K562 (cell line): ENCODE measurements around the gene ARFGEF3. TPM values are rescaled to one million over a fixed set of nuclear protein-coding genes. Genes with fewer than 3 reads are reported as not detected.

Source experiments
- ATAC-seq: fragments of 200-7000 bp; cut with Tn5 transposase; 3 replicates; pipeline ENCODE4 v1.9.1; 2020; ENCODE audit warnings: moderate library complexity
- BruUV-seq: library from RNA; stranded (reverse); fragments of 400-500 nt; replicated peaks from 2 replicates; lab custom pipeline; 2021; lab: Mats Ljungman, UMichigan
- CTCF ChIA-PET: fragments of 300-600 bp; formaldehyde crosslinking; extraction: SDS; loops from one replicate; lab custom pipeline; 2021; ENCODE audit warnings: low intra/inter-chr PET ratio; lab: Yijun Ruan, JAX
- POLR2A ChIA-PET: fragments of 300-600, 350-650 bp; sonication (Branson Sonifier 250); formaldehyde crosslinking; extraction: SDS; loops from one replicate; lab custom pipeline; 2021; ENCODE audit warnings: antibody characterized with exemption, inconsistent platforms; lab: Yijun Ruan, JAX
- DNase-seq, 4 experiments: peaks; one replicate each; pipeline versions ENCODE4 v3.0.0 to v3.0.0-alpha.2; 2011 to 2018; ENCODE audit warnings: low spot score in 3 of 4, mixed read lengths in 3 of 4; ENCODE audit errors: extremely low read depth in 1 of 4
- FAIRE-seq: peaks from 2 replicates; lab custom pipeline; 2011; peaks lifted over from hg19 to GRCh38; lab: Jason Lieb, UNC
- H2AFZ ChIP-seq: 2 replicates; pipeline ENCODE4 v1.6.0; 2011; ENCODE audit warnings: low read depth, low read length, control low read depth, inconsistent platforms
- H3K27ac ChIP-seq: fragments of 200-600 bp; 3 replicates; pipeline ENCODE4 v1.8.0; 2011; ENCODE audit warnings: low read depth, mild to moderate bottlenecking, control low read depth, inconsistent platforms, low read length, moderate library complexity, mixed read lengths; ENCODE audit errors: extremely low read depth
- H3K27me3 ChIP-seq, 2 experiments: fragments of 300-600 bp in 1 of 2; 2 replicates in 1 of 2; 3 replicates in 1 of 2; pipeline versions ENCODE4 v1.6.0 to v1.8.0; 2011; ENCODE audit warnings: inconsistent platforms in 2 of 2, low read length in 2 of 2, mild to moderate bottlenecking in 1 of 2, mixed read lengths in 1 of 2, moderate library complexity in 1 of 2; ENCODE audit not compliant: control insufficient read depth in 2 of 2, insufficient read depth in 2 of 2
- H3K36me3 ChIP-seq: fragments of 300-600 bp; 3 replicates; pipeline ENCODE4 v1.8.0; 2011; ENCODE audit warnings: mild to moderate bottlenecking, low read length, inconsistent platforms; ENCODE audit not compliant: control insufficient read depth, insufficient read depth
- H3K4me1 ChIP-seq, 2 experiments: fragments of 200-600 bp in 1 of 2; replicated peaks in 1 of 2; 2 replicates in 1 of 2; 3 replicates in 1 of 2; pipeline versions ENCODE4 v1.5.1 to v1.8.0; 2011; ENCODE audit warnings: inconsistent platforms in 2 of 2, low read length in 2 of 2, mild to moderate bottlenecking in 1 of 2, mixed read lengths in 1 of 2, moderate library complexity in 1 of 2; ENCODE audit not compliant: control insufficient read depth in 2 of 2, insufficient read depth in 2 of 2
- H3K4me2 ChIP-seq: 2 replicates; pipeline ENCODE4 v1.6.1; 2011; ENCODE audit warnings: low read length, control low read depth, inconsistent platforms, mixed read lengths; ENCODE audit not compliant: insufficient read depth
- H3K4me3 ChIP-seq: fragments of 200-600 bp; sonication (generic), shearing (Covaris generic); 2 replicates; pipeline ENCODE4 v1.5.1; 2016; ENCODE audit warnings: control low read depth, inconsistent platforms
- H3K79me2 ChIP-seq: fragments of 200-600 bp; 3 replicates; pipeline ENCODE4 v1.8.0; 2011; ENCODE audit warnings: low read length, inconsistent platforms; ENCODE audit not compliant: control insufficient read depth, insufficient read depth
- H3K9ac ChIP-seq, 2 experiments: 2 replicates each; pipeline versions ENCODE4 v1.6.0 to v1.6.1; 2011; ENCODE audit warnings: low read depth in 2 of 2, low read length in 2 of 2, control low read depth in 1 of 2, inconsistent platforms in 1 of 2, mild to moderate bottlenecking in 1 of 2, mixed read lengths in 1 of 2; ENCODE audit not compliant: insufficient read depth in 1 of 2
- H3K9me1 ChIP-seq: one replicate; pipeline ENCODE4 v1.6.0; 2011; ENCODE audit warnings: inconsistent platforms, mild to moderate bottlenecking, low read length, moderate library complexity; ENCODE audit not compliant: control insufficient read depth, insufficient read depth
- H3K9me3 ChIP-seq: replicated peaks from 2 replicates; pipeline ENCODE4 v1.5.1; 2011; ENCODE audit warnings: low read depth, low read length, inconsistent platforms; ENCODE audit not compliant: control insufficient read depth, insufficient read depth
- H4K20me1 ChIP-seq: replicated peaks from 2 replicates; pipeline ENCODE4 v1.6.1; 2011; ENCODE audit warnings: low read length, inconsistent platforms, mixed read lengths; ENCODE audit not compliant: control insufficient read depth, insufficient read depth
- CBX3 ChIP-seq, 2 experiments: IDR thresholded peaks; 1 replicate in 1 of 2; 2 replicates in 1 of 2; pipeline ENCODE4 v1.6.1; 2012; ENCODE audit warnings: inconsistent platforms in 2 of 2, low read length in 2 of 2, borderline replicate concordance in 1 of 2, control low read depth in 1 of 2
- CREBBP ChIP-seq: IDR thresholded peaks from one replicate; pipeline ENCODE4 v1.6.1; 2012; ENCODE audit warnings: low read depth, mild to moderate bottlenecking, control low read depth, inconsistent platforms, low read length
- CREM ChIP-seq: IDR thresholded peaks from 2 replicates; pipeline ENCODE4 v1.6.1; 2014; ENCODE audit warnings: antibody characterized with exemption, low read depth
- FOXM1 ChIP-seq, 2 experiments: fragments of 450-650 bp in 1 of 2; sonication (generic) in 1 of 2; formaldehyde crosslinking in 1 of 2; IDR thresholded peaks; 2 replicates each; pipeline versions ENCODE4 v1.6.1 to v1.9.0; 2017 to 2022; ENCODE audit warnings: low read depth in 2 of 2, mild to moderate bottlenecking in 2 of 2, missing genetic modification reagents in 1 of 2, moderate library complexity in 1 of 2
- HNRNPL ChIP-seq: fragments of 200-400 bp; formaldehyde crosslinking; IDR thresholded peaks from 2 replicates; pipeline ENCODE4 v1.6.1; 2017; ENCODE audit warnings: low read depth, mild to moderate bottlenecking, low read length
- MCM7 ChIP-seq, 2 experiments: fragments of 450-650 bp; IDR thresholded peaks; 2 replicates each; pipeline ENCODE4 v1.6.1; 2016 to 2018
- MED1 ChIP-seq: sonication (generic); formaldehyde crosslinking; IDR thresholded peaks from 2 replicates; pipeline ENCODE4 v1.8.1; 2023; ENCODE audit warnings: missing genetic modification reagents, borderline replicate concordance
- NCOA4 ChIP-seq: fragments of 450-650 bp; IDR thresholded peaks from 2 replicates; pipeline ENCODE4 v1.6.1; 2018; ENCODE audit warnings: mild to moderate bottlenecking; ENCODE audit not compliant: partially characterized antibody
- NONO ChIP-seq, 2 experiments: fragments of 200-400 bp in 1 of 2; fragments of 450-650 bp in 1 of 2; formaldehyde crosslinking in 1 of 2; IDR thresholded peaks; 2 replicates each; pipeline ENCODE4 v1.6.1; 2017; ENCODE audit warnings: low read depth in 2 of 2, mild to moderate bottlenecking in 2 of 2, moderate library complexity in 2 of 2, low read length in 1 of 2
- PURB ChIP-seq: sonication (generic); formaldehyde crosslinking; IDR thresholded peaks from 2 replicates; pipeline ENCODE4 v1.9.0; 2021; ENCODE audit warnings: low read depth, mild to moderate bottlenecking, missing genetic modification reagents
- PYGO2 ChIP-seq: fragments of 450-650 bp; IDR thresholded peaks from 2 replicates; pipeline ENCODE4 v1.6.1; 2016; ENCODE audit warnings: mild to moderate bottlenecking, missing genetic modification characterization, moderate library complexity, missing compliant biosample characterization
- SAFB2 ChIP-seq: fragments of 200-400 bp; formaldehyde crosslinking; IDR thresholded peaks from 2 replicates; pipeline ENCODE4 v1.6.1; 2018; ENCODE audit warnings: borderline replicate concordance, low read length, low read depth, moderate library complexity; ENCODE audit not compliant: severe bottlenecking
- TOE1 ChIP-seq, 2 experiments: fragments of 450-650 bp in 1 of 2; sonication (generic) in 1 of 2; formaldehyde crosslinking in 1 of 2; IDR thresholded peaks; 2 replicates each; pipeline versions ENCODE4 v1.7.1 to v1.8.0; 2016 to 2022; ENCODE audit warnings: borderline replicate concordance in 2 of 2, mild to moderate bottlenecking in 2 of 2, antibody characterized with exemption in 1 of 2, inconsistent platforms in 1 of 2, low read depth in 1 of 2, missing genetic modification reagents in 1 of 2, moderate library complexity in 1 of 2
- ZNF212 ChIP-seq: fragments of 450-650 bp; formaldehyde crosslinking; IDR thresholded peaks from 2 replicates; pipeline ENCODE4 v1.4.0; 2020; ENCODE audit warnings: mild to moderate bottlenecking
- ZNF41 ChIP-seq: fragments of 250-450 bp; sonication (Bioruptor Pico); conservative IDR thresholded peaks from 2 replicates; pipeline ENCODE4 v1.4.0; 2020; ENCODE audit warnings: mild to moderate bottlenecking
- WGBS: fragments of 100-300 bp; shearing (Covaris generic); methylation state at CpG from one replicate; pipeline ENCODE4 v1.1.6; 2016; ENCODE audit warnings: low coverage, mixed read lengths; ENCODE audit not compliant: insufficient coverage; ENCODE audit errors: missing lambda C conversion rate; 5-methylcytosine and 5-hydroxymethylcytosine counted together
- in situ Hi-C: fragments of 300-500 bp; cut with MboI; formaldehyde crosslinking; loops from 4 replicates; pipeline ENCODE4 v1.15.0; 2018; ENCODE audit warnings: inconsistent platforms, mixed read lengths
- intact Hi-C: fragments of 100-400 bp; cut with micrococcal nuclease; formaldehyde crosslinking; loops from 2 replicates; pipeline ENCODE4 v1.14.2; 2022
- polyA plus RNA-seq, 8 experiments: library from polyadenylated mRNA; depleted of rRNA in 4 of 8; stranded (reverse) in 5 of 8; unstranded in 3 of 8; fragments of >200 nt; fragmentation: Nextera tagmentation in 2 of 8; fragmentation: Illumina TruSeq in 1 of 8; extraction: Ambion mirVana in 2 of 8; extraction: Trizol in 1 of 8; gene quantifications; 2 replicates each; pipeline versions ENCODE4 v1.2.1 to v1.2.3, GENCODE V29; 2011 to 2014; ENCODE audit warnings: inconsistent platforms in 1 of 8, missing spikeins in 1 of 8
- total RNA-seq, 7 experiments: library from RNA; depleted of rRNA in 6 of 7; stranded (reverse); fragments of >200 nt in 6 of 7; fragmentation: Illumina TruSeq in 2 of 7; extraction: Trizol in 2 of 7; gene quantifications; 2 replicates each; pipeline versions ENCODE4 v1.2.1 to v1.2.3, GENCODE V29; 2011 to 2021; ENCODE audit warnings: low replicate concordance in 1 of 7
- TF ChIP-seq, protein P1 (sequence below): fragments of 250-450 bp; sonication (Bioruptor Pico); IDR thresholded peaks from 2 replicates; pipeline ENCODE4 v1.8.0; 2021; ENCODE audit warnings: moderate library complexity, mild to moderate bottlenecking, inconsistent platforms
- TF ChIP-seq, protein P2 (sequence below): sonication (generic); formaldehyde crosslinking; IDR thresholded peaks from 2 replicates; pipeline ENCODE4 v1.5.0; 2020; ENCODE audit warnings: missing genetic modification reagents
- TF ChIP-seq, protein P3 (sequence below): fragments of 450-650 bp; IDR thresholded peaks from 2 replicates; pipeline ENCODE4 v1.6.1; 2016; ENCODE audit warnings: borderline replicate concordance

ARFGEF3 gene
- total and polyA plus RNA-seq, 9 of the 15 experiments (the other 6 are each of a cell fraction or from before 2014, with no cell fraction given), result under 0.01 to 0.02 TPM; not detected in 7

DNA sequence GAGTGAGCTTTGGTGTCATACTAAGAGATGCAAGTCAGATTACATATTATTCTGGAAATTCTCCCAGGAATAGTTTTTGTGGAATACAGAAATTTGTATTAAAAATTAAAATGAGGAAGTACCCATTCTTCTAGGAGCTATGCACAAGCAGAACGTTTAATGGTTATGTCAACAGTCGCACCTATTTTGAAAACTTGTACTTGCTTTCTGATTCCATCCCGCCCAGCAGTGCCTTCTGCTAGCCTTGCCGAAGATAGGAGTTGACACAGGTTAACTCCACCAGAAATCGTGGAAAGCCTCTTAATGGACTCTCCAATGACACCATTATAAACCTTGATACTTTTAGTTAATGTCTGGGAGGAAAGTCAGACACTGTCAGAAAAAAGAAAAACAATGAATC lies 49.9 kb downstream of the ARFGEF3 start:
- ATAC-seq, result no peak
- no TSS peak for BruUV-seq
- ChIA-PET CTCF (no interaction called here), POLR2A (interaction anchor here (1.3 kb wide), 1 partner anchor 10 kb away, joined by 6 read pairs; no protein-coding TSS in a partner anchor)
- peaks cover 0 to 5% of the 10 kb centered on the region in 2 experiments; a peak in 1 of 5 replicates for H3K27me3 ChIP-seq
- WGBS, result 0% methylated on average over 5 of the region's 5 CpGs
- no peak for DNase-seq
- in situ Hi-C loops, result no loop called here
- intact Hi-C loops, result no loop called here
- no peak overlapping the region for H3K27ac ChIP-seq
- no peak overlapping the region for H3K4me2 ChIP-seq
- no peaks in the 10 kb centered on the region for H3K9me3 ChIP-seq
- H3K4me3 ChIP-seq, result no peak overlapping the region
- no peaks in the 10 kb centered on the region for H4K20me1 ChIP-seq
- no peak overlapping the region for H2AFZ ChIP-seq
- H3K9ac ChIP-seq, result no peak overlapping the region
- H3K36me3 ChIP-seq, result no peaks in the 10 kb centered on the region
- no peaks in the 10 kb centered on the region for H3K4me1 ChIP-seq
- H3K79me2 ChIP-seq, result no peaks in the 10 kb centered on the region
- no peak for FAIRE-seq
- H3K9me1 ChIP-seq, result no peaks in the 10 kb centered on the region
- TF ChIP-seq HNRNPL, result no peak
- no peak for TF ChIP-seq MCM7 (IDR thresholded peaks at IDR 0.05)
- TF ChIP-seq, protein P1, sequence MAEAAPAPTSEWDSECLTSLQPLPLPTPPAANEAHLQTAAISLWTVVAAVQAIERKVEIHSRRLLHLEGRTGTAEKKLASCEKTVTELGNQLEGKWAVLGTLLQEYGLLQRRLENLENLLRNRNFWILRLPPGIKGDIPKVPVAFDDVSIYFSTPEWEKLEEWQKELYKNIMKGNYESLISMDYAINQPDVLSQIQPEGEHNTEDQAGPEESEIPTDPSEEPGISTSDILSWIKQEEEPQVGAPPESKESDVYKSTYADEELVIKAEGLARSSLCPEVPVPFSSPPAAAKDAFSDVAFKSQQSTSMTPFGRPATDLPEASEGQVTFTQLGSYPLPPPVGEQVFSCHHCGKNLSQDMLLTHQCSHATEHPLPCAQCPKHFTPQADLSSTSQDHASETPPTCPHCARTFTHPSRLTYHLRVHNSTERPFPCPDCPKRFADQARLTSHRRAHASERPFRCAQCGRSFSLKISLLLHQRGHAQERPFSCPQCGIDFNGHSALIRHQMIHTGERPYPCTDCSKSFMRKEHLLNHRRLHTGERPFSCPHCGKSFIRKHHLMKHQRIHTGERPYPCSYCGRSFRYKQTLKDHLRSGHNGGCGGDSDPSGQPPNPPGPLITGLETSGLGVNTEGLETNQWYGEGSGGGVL (CRISPR knock-in tag), result no peak
- TF ChIP-seq FOXM1 (IDR thresholded peaks at IDR 0.05; ENCODE audit: low read depth), result no peak
- no peak for TF ChIP-seq FOXM1 (CRISPR knock-in tag; IDR thresholded peaks at IDR 0.05; ENCODE audit: low read depth)
- TF ChIP-seq, protein P2, sequence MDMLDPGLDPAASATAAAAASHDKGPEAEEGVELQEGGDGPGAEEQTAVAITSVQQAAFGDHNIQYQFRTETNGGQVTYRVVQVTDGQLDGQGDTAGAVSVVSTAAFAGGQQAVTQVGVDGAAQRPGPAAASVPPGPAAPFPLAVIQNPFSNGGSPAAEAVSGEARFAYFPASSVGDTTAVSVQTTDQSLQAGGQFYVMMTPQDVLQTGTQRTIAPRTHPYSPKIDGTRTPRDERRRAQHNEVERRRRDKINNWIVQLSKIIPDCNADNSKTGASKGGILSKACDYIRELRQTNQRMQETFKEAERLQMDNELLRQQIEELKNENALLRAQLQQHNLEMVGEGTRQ, result no peak
- no peak for TF ChIP-seq NONO (IDR thresholded peaks at IDR 0.05; ENCODE audit: low read depth in 2 of 2, low read length in 1 of 2)
- TF ChIP-seq, protein P3, sequence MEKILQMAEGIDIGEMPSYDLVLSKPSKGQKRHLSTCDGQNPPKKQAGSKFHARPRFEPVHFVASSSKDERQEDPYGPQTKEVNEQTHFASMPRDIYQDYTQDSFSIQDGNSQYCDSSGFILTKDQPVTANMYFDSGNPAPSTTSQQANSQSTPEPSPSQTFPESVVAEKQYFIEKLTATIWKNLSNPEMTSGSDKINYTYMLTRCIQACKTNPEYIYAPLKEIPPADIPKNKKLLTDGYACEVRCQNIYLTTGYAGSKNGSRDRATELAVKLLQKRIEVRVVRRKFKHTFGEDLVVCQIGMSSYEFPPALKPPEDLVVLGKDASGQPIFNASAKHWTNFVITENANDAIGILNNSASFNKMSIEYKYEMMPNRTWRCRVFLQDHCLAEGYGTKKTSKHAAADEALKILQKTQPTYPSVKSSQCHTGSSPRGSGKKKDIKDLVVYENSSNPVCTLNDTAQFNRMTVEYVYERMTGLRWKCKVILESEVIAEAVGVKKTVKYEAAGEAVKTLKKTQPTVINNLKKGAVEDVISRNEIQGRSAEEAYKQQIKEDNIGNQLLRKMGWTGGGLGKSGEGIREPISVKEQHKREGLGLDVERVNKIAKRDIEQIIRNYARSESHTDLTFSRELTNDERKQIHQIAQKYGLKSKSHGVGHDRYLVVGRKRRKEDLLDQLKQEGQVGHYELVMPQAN, result no peak
- no peak for TF ChIP-seq PURB (CRISPR knock-in tag)
- no peak for TF ChIP-seq CREM
- TF ChIP-seq ZNF41 (CRISPR knock-in tag), result no peak
- no peak for TF ChIP-seq SAFB2
- no peak for TF ChIP-seq TOE1 (IDR thresholded peaks at IDR 0.05; ENCODE audit: borderline replicate concordance)
- TF ChIP-seq TOE1 (CRISPR knock-in tag; IDR thresholded peaks at IDR 0.05; ENCODE audit: borderline replicate concordance, low read depth), result no peak
- TF ChIP-seq CREBBP, result no peak
- TF ChIP-seq PYGO2 (tag), result no peak
- no peak for TF ChIP-seq ZNF212 (CRISPR knock-in tag)
- no peak for TF ChIP-seq MED1 (CRISPR knock-in tag)
- TF ChIP-seq CBX3 (IDR thresholded peaks at IDR 0.05; ENCODE audit: borderline replicate concordance in 1 of 2, low read length in 2 of 2), result no peak
- no peak for TF ChIP-seq NCOA4
